Spleen (tissue), 7 donors: ENCODE measurements around the gene EIF2B5.

Experiments
- CTCF ChIP-seq, 11 experiments: fragments of 200-600 bp in 7 of 11; fragments of 450-650 bp in 4 of 11; sonication (generic) in 4 of 11; IDR thresholded peaks in 8 of 11; conservative IDR thresholded peaks in 3 of 11; 1 replicate in 7 of 11; 2 replicates in 4 of 11; pipeline versions ENCODE4 v1.4.0 to v1.8.0; 2016 to 2021; ENCODE audit warnings: antibody characterized with exemption in 11 of 11, inconsistent platforms in 4 of 11, mild to moderate bottlenecking in 1 of 11
- POLR2A ChIP-seq, 3 donors: fragments of 450-650 bp; IDR thresholded peaks; one replicate each; pipeline ENCODE4 v1.5.1; 2017; ENCODE audit warnings: antibody characterized with exemption in 3 of 3, mild to moderate bottlenecking in 1 of 3
- POLR2AphosphoS5 ChIP-seq, 3 donors: sonication (generic); formaldehyde crosslinking; IDR thresholded peaks; one replicate each; pipeline ENCODE4 v1.5.1; 2017; ENCODE audit warnings: antibody characterized with exemption in 3 of 3
- donor health status: DM: no; HTN: no; CAD: no; lungs with moderate emphysema.
- donor health status: DM: no; HTN: no; CAD: no.
- donor health status: DM: no; HTN: no; CAD: no.

GRCh38 chr3:184155644-184156521 lies 20.7 kb downstream of the EIF2B5 start:
- no peak for TF ChIP-seq CTCF (IDR thresholded peaks at IDR 0.05 in 8 of 11, conservative IDR thresholded peaks at IDR 0.05 in 3 of 11)
- no peak for TF ChIP-seq POLR2A (IDR thresholded peaks at IDR 0.05)
- TF ChIP-seq POLR2AphosphoS5 (IDR thresholded peaks at IDR 0.05) = no peak
